Suprapubic skin (tissue), 3 donors: ENCODE results near the gene MAG.

Experiments
- CTCF ChIP-seq, 2 donors: fragments of 200-600 bp in 1 of 2; fragments of 450-650 bp in 1 of 2; sonication (generic) in 1 of 2; IDR thresholded peaks; one replicate each; pipeline ENCODE4 v1.5.1; 2016 to 2019; ENCODE audit warnings: antibody characterized with exemption in 2 of 2, mild to moderate bottlenecking in 1 of 2, moderate library complexity in 1 of 2
- EP300 ChIP-seq: sonication (generic); formaldehyde crosslinking; IDR thresholded peaks from one replicate; pipeline ENCODE4 v1.6.1; 2017; ENCODE audit warnings: antibody characterized with exemption
- POLR2A ChIP-seq, 2 donors: fragments of 450-650 bp; IDR thresholded peaks; one replicate each; pipeline ENCODE4 v1.6.1; 2017; ENCODE audit warnings: antibody characterized with exemption in 2 of 2, mild to moderate bottlenecking in 2 of 2, moderate library complexity in 2 of 2

- TF ChIP-seq CTCF (IDR thresholded peaks at IDR 0.05) (no peak), POLR2A (IDR thresholded peaks at IDR 0.05) (no peak), EP300 (no peak)
Observed at GRCh38 chr19:35316560-35316959, 24.6 kb downstream of the MAG start.
